NCI-H526 treated with DMSO at 0.1 percent for 48 hours (cell line): Measurements from ENCODE around the gene RSRC1.
A peak's percentile ranks its signal among the peaks of the same experiment; 100 is the strongest.
"Not testable (repeated sequence)": the region's sequence is repeated elsewhere in the genome, so short reads cannot be mapped to it uniquely, and the experiment has no call there.

Experiments
- DNase-seq: peaks from one replicate; lab custom pipeline; 2025; lab: John Stamatoyannopoulos, UW

The RSRC1 gene

GRCh38 chr3:158531334-158531733 lies 421.4 kb downstream of the RSRC1 start:
- DNase-seq, result no peak

- peak; percentile 17 for DNase-seq
Measured at GRCh38 chr3:158532099-158532734, 422.3 kb downstream of the RSRC1 start.

GRCh38 chr3:158535918-158536317 lies 426.0 kb downstream of the RSRC1 start:
- DNase-seq, result no peak

GRCh38 chr3:158539414-158540014 lies 429.6 kb downstream of the RSRC1 start:
- peak; percentile 63 for DNase-seq

- DNase-seq, result no peak
Measured at GRCh38 chr3:158540066-158540465, 430.2 kb downstream of the RSRC1 start.

GRCh38 chr3:158548691-158549090 lies 438.8 kb downstream of the RSRC1 start:
- no peak for DNase-seq

- not testable (repeated sequence) for DNase-seq
Measured at GRCh38 chr3:158549938-158550337, 440.0 kb downstream of the RSRC1 start.

- DNase-seq, result no peak
Measured at GRCh38 chr3:158552124-158552523, 442.2 kb downstream of the RSRC1 start.

- no peak for DNase-seq
Measured at GRCh38 chr3:158559504-158559903, 449.6 kb downstream of the RSRC1 start.

- DNase-seq, result no peak
Measured at GRCh38 chr3:158560979-158561378, 451.1 kb downstream of the RSRC1 start.

GRCh38 chr3:158562674-158563073 lies 452.8 kb downstream of the RSRC1 start:
- DNase-seq, result no peak

- no peak for DNase-seq
Measured at GRCh38 chr3:158563076-158563475, 453.2 kb downstream of the RSRC1 start.

GRCh38 chr3:158565076-158565475 lies 455.2 kb downstream of the RSRC1 start:
- DNase-seq, result no peak

- no peak for DNase-seq
Measured at GRCh38 chr3:158568784-158569183, 458.9 kb downstream of the RSRC1 start.

GRCh38 chr3:158569794-158570193 lies 459.9 kb downstream of the RSRC1 start:
- DNase-seq, result no peak

GRCh38 chr3:158570999-158571702 lies 461.3 kb downstream of the RSRC1 start, which contains the start of gene MLF1:
Gene MLF1, plus strand, starts transcription at chr3:158571194. Its CDS starts 107 bp downstream, at chr3:158571301.
- peak; percentile 84 for DNase-seq

GRCh38 chr3:158571969-158572765 lies 462.3 kb downstream of the RSRC1 start:
- no peak for DNase-seq

GRCh38 chr3:158572766-158573060 lies 462.8 kb downstream of the RSRC1 start:
- no peak for DNase-seq

GRCh38 chr3:158573714-158574113 lies 463.8 kb downstream of the RSRC1 start:
- no peak for DNase-seq

- DNase-seq, result no peak
Measured at GRCh38 chr3:158574646-158575045, 464.8 kb downstream of the RSRC1 start.

- DNase-seq, result peak; percentile 96
Measured at GRCh38 chr3:158590223-158590622, 480.3 kb downstream of the RSRC1 start.
